ENCODE measurements around the gene SYT13.

The SYT13 gene

DNA sequence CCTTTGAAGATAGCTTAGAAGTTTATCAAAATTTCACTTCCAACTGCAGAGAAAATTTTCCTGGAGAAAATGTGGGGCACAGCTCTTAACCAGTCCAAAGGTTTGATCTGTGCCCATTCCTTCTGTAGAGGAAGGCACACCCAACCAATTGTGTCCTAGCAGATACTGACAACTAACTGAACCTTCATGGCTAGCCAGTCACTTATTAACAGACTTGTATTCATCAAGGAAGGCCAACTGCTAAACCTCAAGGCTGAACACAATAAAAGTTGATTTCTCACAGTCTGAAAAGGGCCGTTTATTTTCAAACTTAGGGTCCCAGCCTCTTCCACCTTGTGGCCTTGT, 19.5 kb downstream of the SYT13 start (continued):
- no peak for TF ChIP-seq ZC3H10 (CRISPR knock-in tag; IDR thresholded peaks at IDR 0.05)

- TF ChIP-seq PPARA (CRISPR knock-in tag; IDR thresholded peaks at IDR 0.05; ENCODE audit: borderline replicate concordance): no peak
- no peak for TF ChIP-seq RARB (CRISPR knock-in tag; IDR thresholded peaks at IDR 0.05)
- TF ChIP-seq ISL1 (CRISPR knock-in tag; IDR thresholded peaks at IDR 0.05): no peak
- TF ChIP-seq, protein P1, sequence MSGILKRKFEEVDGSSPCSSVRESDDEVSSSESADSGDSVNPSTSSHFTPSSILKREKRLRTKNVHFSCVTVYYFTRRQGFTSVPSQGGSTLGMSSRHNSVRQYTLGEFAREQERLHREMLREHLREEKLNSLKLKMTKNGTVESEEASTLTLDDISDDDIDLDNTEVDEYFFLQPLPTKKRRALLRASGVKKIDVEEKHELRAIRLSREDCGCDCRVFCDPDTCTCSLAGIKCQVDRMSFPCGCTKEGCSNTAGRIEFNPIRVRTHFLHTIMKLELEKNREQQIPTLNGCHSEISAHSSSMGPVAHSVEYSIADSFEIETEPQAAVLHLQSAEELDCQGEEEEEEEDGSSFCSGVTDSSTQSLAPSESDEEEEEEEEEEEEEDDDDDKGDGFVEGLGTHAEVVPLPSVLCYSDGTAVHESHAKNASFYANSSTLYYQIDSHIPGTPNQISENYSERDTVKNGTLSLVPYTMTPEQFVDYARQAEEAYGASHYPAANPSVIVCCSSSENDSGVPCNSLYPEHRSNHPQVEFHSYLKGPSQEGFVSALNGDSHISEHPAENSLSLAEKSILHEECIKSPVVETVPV (CRISPR knock-in tag; IDR thresholded peaks at IDR 0.05): no peak
- no peak for TF ChIP-seq ESRRG (CRISPR knock-in tag; IDR thresholded peaks at IDR 0.05)
- no peak for ATAC-seq
Measured at GRCh38 chr11:45265969-45266675, 20.0 kb downstream of the SYT13 start.

DNA sequence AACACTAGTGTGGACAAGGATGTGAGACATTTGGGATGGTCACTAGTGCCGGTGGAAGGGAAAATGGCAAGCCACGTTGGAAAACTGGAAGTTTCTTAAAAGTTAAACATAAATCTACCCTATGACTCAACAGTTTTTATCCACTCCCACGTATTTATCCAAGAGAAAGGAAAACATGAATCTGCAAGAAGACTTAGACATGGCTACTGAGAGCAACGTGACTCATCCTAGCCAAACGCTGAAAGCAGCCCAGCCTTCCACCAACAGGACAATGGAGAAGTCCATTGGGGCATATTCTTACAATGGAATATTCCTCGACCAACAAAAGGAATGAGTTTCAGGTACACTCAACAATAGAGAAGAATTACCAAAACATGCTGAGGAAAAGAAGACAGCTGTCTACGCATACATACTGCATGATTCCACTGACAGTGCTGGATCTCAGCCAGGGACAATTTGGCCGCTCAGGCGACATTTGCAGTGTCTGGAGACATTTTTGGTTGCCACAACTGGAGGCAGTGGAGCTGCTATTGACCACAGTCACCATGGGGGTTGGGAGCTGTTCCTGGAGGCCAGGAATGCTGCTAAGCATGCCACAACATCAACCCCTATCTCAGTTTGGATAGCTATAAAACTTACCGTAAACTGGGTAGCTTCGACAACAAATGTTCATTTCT, 21.2 kb downstream of the SYT13 start:
- peak; percentile 62; the same call in 2 of the 3 replicates for ATAC-seq
- TF ChIP-seq SNAI2 (CRISPR knock-in tag; IDR thresholded peaks at IDR 0.05): no peak
- TF ChIP-seq RARB (CRISPR knock-in tag; IDR thresholded peaks at IDR 0.05): no peak
- no peak for TF ChIP-seq ZFP30 (CRISPR knock-in tag; IDR thresholded peaks at IDR 0.05)
- TF ChIP-seq ZC3H10 (CRISPR knock-in tag; IDR thresholded peaks at IDR 0.05): no peak
- TF ChIP-seq ZNF565 (CRISPR knock-in tag; conservative IDR thresholded peaks at IDR 0.05; ENCODE audit: low read depth): no peak
- TF ChIP-seq, protein P2, sequence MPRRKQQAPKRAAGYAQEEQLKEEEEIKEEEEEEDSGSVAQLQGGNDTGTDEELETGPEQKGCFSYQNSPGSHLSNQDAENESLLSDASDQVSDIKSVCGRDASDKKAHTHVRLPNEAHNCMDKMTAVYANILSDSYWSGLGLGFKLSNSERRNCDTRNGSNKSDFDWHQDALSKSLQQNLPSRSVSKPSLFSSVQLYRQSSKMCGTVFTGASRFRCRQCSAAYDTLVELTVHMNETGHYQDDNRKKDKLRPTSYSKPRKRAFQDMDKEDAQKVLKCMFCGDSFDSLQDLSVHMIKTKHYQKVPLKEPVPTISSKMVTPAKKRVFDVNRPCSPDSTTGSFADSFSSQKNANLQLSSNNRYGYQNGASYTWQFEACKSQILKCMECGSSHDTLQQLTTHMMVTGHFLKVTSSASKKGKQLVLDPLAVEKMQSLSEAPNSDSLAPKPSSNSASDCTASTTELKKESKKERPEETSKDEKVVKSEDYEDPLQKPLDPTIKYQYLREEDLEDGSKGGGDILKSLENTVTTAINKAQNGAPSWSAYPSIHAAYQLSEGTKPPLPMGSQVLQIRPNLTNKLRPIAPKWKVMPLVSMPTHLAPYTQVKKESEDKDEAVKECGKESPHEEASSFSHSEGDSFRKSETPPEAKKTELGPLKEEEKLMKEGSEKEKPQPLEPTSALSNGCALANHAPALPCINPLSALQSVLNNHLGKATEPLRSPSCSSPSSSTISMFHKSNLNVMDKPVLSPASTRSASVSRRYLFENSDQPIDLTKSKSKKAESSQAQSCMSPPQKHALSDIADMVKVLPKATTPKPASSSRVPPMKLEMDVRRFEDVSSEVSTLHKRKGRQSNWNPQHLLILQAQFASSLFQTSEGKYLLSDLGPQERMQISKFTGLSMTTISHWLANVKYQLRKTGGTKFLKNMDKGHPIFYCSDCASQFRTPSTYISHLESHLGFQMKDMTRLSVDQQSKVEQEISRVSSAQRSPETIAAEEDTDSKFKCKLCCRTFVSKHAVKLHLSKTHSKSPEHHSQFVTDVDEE (CRISPR knock-in tag; IDR thresholded peaks at IDR 0.05): no peak
- no peak for TF ChIP-seq ZNF8 (CRISPR knock-in tag; IDR thresholded peaks at IDR 0.05)
- TF ChIP-seq, protein P3, sequence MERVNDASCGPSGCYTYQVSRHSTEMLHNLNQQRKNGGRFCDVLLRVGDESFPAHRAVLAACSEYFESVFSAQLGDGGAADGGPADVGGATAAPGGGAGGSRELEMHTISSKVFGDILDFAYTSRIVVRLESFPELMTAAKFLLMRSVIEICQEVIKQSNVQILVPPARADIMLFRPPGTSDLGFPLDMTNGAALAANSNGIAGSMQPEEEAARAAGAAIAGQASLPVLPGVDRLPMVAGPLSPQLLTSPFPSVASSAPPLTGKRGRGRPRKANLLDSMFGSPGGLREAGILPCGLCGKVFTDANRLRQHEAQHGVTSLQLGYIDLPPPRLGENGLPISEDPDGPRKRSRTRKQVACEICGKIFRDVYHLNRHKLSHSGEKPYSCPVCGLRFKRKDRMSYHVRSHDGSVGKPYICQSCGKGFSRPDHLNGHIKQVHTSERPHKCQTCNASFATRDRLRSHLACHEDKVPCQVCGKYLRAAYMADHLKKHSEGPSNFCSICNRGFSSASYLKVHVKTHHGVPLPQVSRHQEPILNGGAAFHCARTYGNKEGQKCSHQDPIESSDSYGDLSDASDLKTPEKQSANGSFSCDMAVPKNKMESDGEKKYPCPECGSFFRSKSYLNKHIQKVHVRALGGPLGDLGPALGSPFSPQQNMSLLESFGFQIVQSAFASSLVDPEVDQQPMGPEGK (CRISPR knock-in tag; IDR thresholded peaks at IDR 0.05; ENCODE audit: borderline replicate concordance): no peak
- no peak for TF ChIP-seq GLIS3 (CRISPR knock-in tag; IDR thresholded peaks at IDR 0.05)
- no peak for TF ChIP-seq ZNF70 (CRISPR knock-in tag; IDR thresholded peaks at IDR 0.05)
- TF ChIP-seq PPARA (CRISPR knock-in tag; IDR thresholded peaks at IDR 0.05; ENCODE audit: borderline replicate concordance): no peak
- no peak for TF ChIP-seq ESRRG (CRISPR knock-in tag; IDR thresholded peaks at IDR 0.05)

DNA sequence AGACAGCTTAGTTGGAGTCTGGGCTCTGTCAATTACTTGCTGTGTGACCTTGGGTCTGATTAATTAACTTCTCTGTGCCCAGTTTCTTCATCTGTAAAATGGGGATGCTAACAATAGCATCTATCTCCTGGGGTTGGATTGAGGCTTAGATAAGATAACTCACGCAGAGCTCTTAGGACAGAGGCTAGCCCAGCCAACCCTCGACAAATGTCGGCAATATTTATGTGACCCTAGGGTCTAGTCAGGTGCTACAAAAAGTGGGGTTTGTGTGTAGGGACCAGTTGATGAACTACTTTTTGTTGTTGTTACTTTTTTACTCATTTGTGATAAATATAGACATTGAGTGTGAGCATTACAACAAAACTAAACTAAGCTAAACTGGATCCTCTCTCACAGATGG, 22.4 kb downstream of the SYT13 start:
- no peak for ATAC-seq
- no peak for TF ChIP-seq ZFP3 (CRISPR knock-in tag; IDR thresholded peaks at IDR 0.05)
- no peak for TF ChIP-seq ZNF565 (CRISPR knock-in tag; conservative IDR thresholded peaks at IDR 0.05; ENCODE audit: low read depth)
- TF ChIP-seq POU6F1 (CRISPR knock-in tag; IDR thresholded peaks at IDR 0.05; ENCODE audit: borderline replicate concordance, low read depth): no peak
- no peak for TF ChIP-seq ZNF70 (CRISPR knock-in tag; IDR thresholded peaks at IDR 0.05)
- TF ChIP-seq BACH2 (CRISPR knock-in tag; IDR thresholded peaks at IDR 0.05; ENCODE audit: borderline replicate concordance): no peak
- no peak for TF ChIP-seq CSDC2 (CRISPR knock-in tag; IDR thresholded peaks at IDR 0.05)
- TF ChIP-seq, protein P2 (CRISPR knock-in tag; IDR thresholded peaks at IDR 0.05): no peak
- no peak for TF ChIP-seq ZC3H10 (CRISPR knock-in tag; IDR thresholded peaks at IDR 0.05)
- no peak for TF ChIP-seq RARB (CRISPR knock-in tag; IDR thresholded peaks at IDR 0.05)
- TF ChIP-seq, protein P1 (CRISPR knock-in tag; IDR thresholded peaks at IDR 0.05): no peak

Measured in SK-N-SH treated with all-trans-retinoic acid at 6 μM for 48 hours (cell line).